K562 (cell line): ENCODE results near the gene CD300H. TPM values are rescaled to one million over a fixed set of nuclear protein-coding genes. Genes with fewer than 3 reads are reported as not detected.

Source experiments
- AFF1 ChIP-seq, 2 experiments: fragments of 450-650 bp; IDR thresholded peaks; 2 replicates each; pipeline ENCODE4 v1.6.1; 2018; ENCODE audit warnings: mild to moderate bottlenecking in 2 of 2, low read depth in 1 of 2; ENCODE audit not compliant: partially characterized antibody in 2 of 2
- ARID4B ChIP-seq: sonication (generic); formaldehyde crosslinking; IDR thresholded peaks from 2 replicates; pipeline ENCODE4 v1.8.0; 2022; ENCODE audit warnings: mild to moderate bottlenecking, missing genetic modification reagents
- ELF1 ChIP-seq: fragments of 200-800 bp; sonication (Bioruptor generic); IDR thresholded peaks from 2 replicates; pipeline ENCODE4 v1.6.1; 2016; ENCODE audit warnings: missing genetic modification characterization, missing compliant biosample characterization
- ESRRB ChIP-seq: fragments of 250-450 bp; sonication (Bioruptor Pico); IDR thresholded peaks from 2 replicates; pipeline ENCODE4 v1.5.0; 2020; ENCODE audit warnings: mild to moderate bottlenecking, moderate library complexity, borderline replicate concordance
- ETS1 ChIP-seq: conservative IDR thresholded peaks from 2 replicates; pipeline ENCODE4 v1.6.1; 2011; ENCODE audit warnings: low read depth, mild to moderate bottlenecking, low read length; ENCODE audit not compliant: control insufficient read depth
- PBX2 ChIP-seq, 2 experiments: IDR thresholded peaks in 1 of 2; conservative IDR thresholded peaks in 1 of 2; 2 replicates each; pipeline ENCODE4 v1.6.1; 2016; ENCODE audit warnings: low read depth in 2 of 2, mild to moderate bottlenecking in 1 of 2, missing compliant biosample characterization in 1 of 2, missing genetic modification characterization in 1 of 2, moderate library complexity in 1 of 2
- SMAD1 ChIP-seq: fragments of 150-350 bp; IDR thresholded peaks from 2 replicates; pipeline ENCODE4 v1.6.1; 2014; ENCODE audit warnings: low read length, low read depth; ENCODE audit not compliant: partially characterized antibody
- SMARCA5 ChIP-seq: fragments of 450-650 bp; IDR thresholded peaks from 2 replicates; pipeline ENCODE4 v1.6.1; 2016
- TAF9B ChIP-seq: fragments of 450-650 bp; IDR thresholded peaks from 2 replicates; pipeline ENCODE4 v1.6.1; 2018; ENCODE audit warnings: mild to moderate bottlenecking; ENCODE audit not compliant: partially characterized antibody
- TFAM ChIP-seq: fragments of 250-450 bp; sonication (Bioruptor Pico); conservative IDR thresholded peaks from 2 replicates; pipeline ENCODE4 v1.5.0; 2021; ENCODE audit warnings: mild to moderate bottlenecking, moderate library complexity
- ZNF232 ChIP-seq: sonication (generic); formaldehyde crosslinking; IDR thresholded peaks from 2 replicates; pipeline ENCODE4 v1.8.0; 2022; ENCODE audit warnings: mild to moderate bottlenecking, missing genetic modification reagents
- ZNF449 ChIP-seq: fragments of 250-450 bp; sonication (Bioruptor Pico); IDR thresholded peaks from 2 replicates; pipeline ENCODE4 v1.8.0; 2022; ENCODE audit warnings: moderate library complexity, mild to moderate bottlenecking, inconsistent platforms
- polyA plus RNA-seq, 8 experiments: library from polyadenylated mRNA; depleted of rRNA in 4 of 8; stranded (reverse) in 5 of 8; unstranded in 3 of 8; fragments of >200 nt; fragmentation: Nextera tagmentation in 2 of 8; fragmentation: Illumina TruSeq in 1 of 8; extraction: Ambion mirVana in 2 of 8; extraction: Trizol in 1 of 8; gene quantifications; 2 replicates each; pipeline versions ENCODE4 v1.2.1 to v1.2.3, GENCODE V29; 2011 to 2014; ENCODE audit warnings: inconsistent platforms in 1 of 8, missing spikeins in 1 of 8
- total RNA-seq, 7 experiments: library from RNA; depleted of rRNA in 6 of 7; stranded (reverse); fragments of >200 nt in 6 of 7; fragmentation: Illumina TruSeq in 2 of 7; extraction: Trizol in 2 of 7; gene quantifications; 2 replicates each; pipeline versions ENCODE4 v1.2.1 to v1.2.3, GENCODE V29; 2011 to 2021; ENCODE audit warnings: low replicate concordance in 1 of 7

The CD300H gene
- total and polyA plus RNA-seq, 9 of the 15 experiments (the other 6 are each of a cell fraction or from before 2014, with no cell fraction given) = not detected

- TF ChIP-seq ELF1 (tag) = no peak
- TF ChIP-seq SMAD1 = no peak
- TF ChIP-seq ETS1 = no peak
- peak in 1 of 2 experiments; percentile 95 for TF ChIP-seq AFF1 (IDR thresholded peaks at IDR 0.05; ENCODE audit: low read depth in 1 of 2, partially characterized antibody in 2 of 2)
- TF ChIP-seq ARID4B (CRISPR knock-in tag) = peak; percentile 99
- TF ChIP-seq ZNF449 (CRISPR knock-in tag) = no peak
- no peak for TF ChIP-seq ZNF232 (CRISPR knock-in tag)
- TF ChIP-seq TAF9B = peak; percentile 14
- no peak for TF ChIP-seq TFAM (CRISPR knock-in tag)
- peak; percentile 84 for TF ChIP-seq SMARCA5
- no peak for TF ChIP-seq ESRRB (CRISPR knock-in tag)
- no peak for TF ChIP-seq PBX2 (CRISPR knock-in tag; IDR thresholded peaks at IDR 0.05; ENCODE audit: low read depth)
- TF ChIP-seq PBX2 (tag; conservative IDR thresholded peaks at IDR 0.05; ENCODE audit: low read depth) = peak; percentile 34; the same call in 1 of the 2 replicates
Observed at GRCh38 chr17:74513987-74514631, 53.2 kb downstream of the CD300H start (continued).
